HUDEP-2 (cell line): ENCODE results near the gene TRMT44.
"Not testable (repeated sequence)": the region's sequence is repeated elsewhere in the genome, so short reads cannot be mapped to it uniquely, and the experiment has no call there.

ENCODE experiments used
- DNase-seq, 76 experiments: peaks; one replicate each; lab custom pipeline; 2025; ENCODE audit not compliant: unreplicated experiment in 76 of 76; lab: John Stamatoyannopoulos, UW

The TRMT44 gene

GRCh38 chr4:8508740-8509139 lies 68.2 kb downstream of the TRMT44 start:
- DNase-seq: no peak

GRCh38 chr4:8509311-8509950 lies 68.9 kb downstream of the TRMT44 start:
- no peak for DNase-seq

- DNase-seq: no peak
Measured at GRCh38 chr4:8510191-8510590, 69.6 kb downstream of the TRMT44 start.

- DNase-seq: no peak
Measured at GRCh38 chr4:8510611-8511285, 70.2 kb downstream of the TRMT44 start.

- DNase-seq: no peak
Measured at GRCh38 chr4:8512510-8512909, 71.9 kb downstream of the TRMT44 start.

- DNase-seq: not testable (repeated sequence)
Measured at GRCh38 chr4:8513080-8513479, 72.5 kb downstream of the TRMT44 start.

GRCh38 chr4:8513931-8514330 lies 73.4 kb downstream of the TRMT44 start:
- no peak for DNase-seq

GRCh38 chr4:8514391-8514790 lies 73.8 kb downstream of the TRMT44 start:
- DNase-seq: no peak

- DNase-seq: no peak
Measured at GRCh38 chr4:8515316-8516060, 74.9 kb downstream of the TRMT44 start.

- DNase-seq: no peak
Measured at GRCh38 chr4:8516061-8516573, 75.5 kb downstream of the TRMT44 start.

- no peak for DNase-seq
Measured at GRCh38 chr4:8516996-8517550, 76.5 kb downstream of the TRMT44 start.

GRCh38 chr4:8517946-8518345 lies 77.4 kb downstream of the TRMT44 start:
- no peak for DNase-seq

GRCh38 chr4:8522160-8523120 lies 81.9 kb downstream of the TRMT44 start:
- no peak for DNase-seq

- DNase-seq: no peak
Measured at GRCh38 chr4:8523175-8523574, 82.6 kb downstream of the TRMT44 start.

GRCh38 chr4:8523766-8524165 lies 83.2 kb downstream of the TRMT44 start:
- no peak for DNase-seq

- DNase-seq: no peak
Measured at GRCh38 chr4:8524595-8525382, 84.2 kb downstream of the TRMT44 start.

GRCh38 chr4:8525383-8526120 lies 85.0 kb downstream of the TRMT44 start:
- DNase-seq: no peak
